Endothelial cell of umbilical vein (primary cell): ENCODE data around the gene NEU4.

Experiments
- CTCF ChIP-seq, 2 donors: IDR thresholded peaks; 1 replicate in 1 of 2; 2 replicates in 1 of 2; pipeline ENCODE4 v1.5.1; 2011; ENCODE audit warnings: low read length in 2 of 2, mild to moderate bottlenecking in 2 of 2, moderate library complexity in 2 of 2, control low read depth in 1 of 2, inconsistent platforms in 1 of 2, low read depth in 1 of 2; ENCODE audit not compliant: insufficient read depth in 1 of 2; ENCODE audit errors: extremely low read depth in 1 of 2
- FOS ChIP-seq: IDR thresholded peaks from 2 replicates; pipeline ENCODE4 v1.6.1; 2011; ENCODE audit warnings: mild to moderate bottlenecking, low read length, moderate library complexity, borderline replicate concordance; ENCODE audit not compliant: insufficient read depth
- JUN ChIP-seq: IDR thresholded peaks from 2 replicates; pipeline ENCODE4 v1.6.1; 2011; ENCODE audit warnings: borderline replicate concordance, low read depth; ENCODE audit not compliant: insufficient read length, insufficient read depth

GRCh38 chr2:241863536-241863954 is 54.6 kb downstream of the NEU4 start:
- TF ChIP-seq CTCF (IDR thresholded peaks at IDR 0.05; ENCODE audit: extremely low read depth in 1 of 2, insufficient read depth in 1 of 2, low read depth in 1 of 2, low read length in 2 of 2) (no peak), JUN (no peak), FOS (no peak)
